ENCODE measurements around the gene ALPP. TPM values are rescaled to one million over a fixed set of nuclear protein-coding genes. Genes with fewer than 3 reads are reported as not detected.

The ALPP gene
- total RNA-seq, 1 experiment from 2014 or later = 0.20 TPM

DNA sequence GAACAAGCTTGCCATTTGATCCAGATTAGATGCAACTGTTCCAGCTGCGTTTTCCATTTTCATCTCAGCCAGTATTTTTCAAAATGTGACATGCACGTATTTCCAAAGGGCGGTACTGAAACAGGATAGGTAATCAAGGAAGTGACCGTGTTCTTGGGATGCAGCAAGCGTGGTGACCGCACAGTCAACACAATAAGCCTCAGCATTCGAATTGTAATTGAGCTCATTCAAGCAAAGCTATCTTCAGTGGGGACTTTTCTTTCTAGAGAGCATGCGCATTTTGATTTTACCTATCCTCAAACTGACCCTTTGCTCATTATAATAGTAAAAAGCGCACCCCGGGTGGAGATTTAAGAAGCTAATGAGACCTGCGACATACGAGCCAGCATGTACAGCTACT lies 3.4 kb upstream of the ALPP start (continued):
- TF ChIP-seq ELF4 (CRISPR knock-in tag; IDR thresholded peaks at IDR 0.05; ENCODE audit: low read depth) (no peak), NR3C1 (CRISPR knock-in tag; conservative IDR thresholded peaks at IDR 0.05; ENCODE audit: low read depth) (no peak), ATF1 (CRISPR knock-in tag; IDR thresholded peaks at IDR 0.05) (no peak), ZNF396 (CRISPR knock-in tag; IDR thresholded peaks at IDR 0.05; ENCODE audit: borderline replicate concordance) (no peak), ZNF423 (CRISPR knock-in tag; IDR thresholded peaks at IDR 0.05) (no peak)

GRCh38 chr2:232376260-232376659 lies 2.3 kb upstream of the ALPP start:
- ATAC-seq (no peak), DNase-seq (ENCODE audit: low spot score) (peak; percentile 1)
- TF ChIP-seq, protein P1, sequence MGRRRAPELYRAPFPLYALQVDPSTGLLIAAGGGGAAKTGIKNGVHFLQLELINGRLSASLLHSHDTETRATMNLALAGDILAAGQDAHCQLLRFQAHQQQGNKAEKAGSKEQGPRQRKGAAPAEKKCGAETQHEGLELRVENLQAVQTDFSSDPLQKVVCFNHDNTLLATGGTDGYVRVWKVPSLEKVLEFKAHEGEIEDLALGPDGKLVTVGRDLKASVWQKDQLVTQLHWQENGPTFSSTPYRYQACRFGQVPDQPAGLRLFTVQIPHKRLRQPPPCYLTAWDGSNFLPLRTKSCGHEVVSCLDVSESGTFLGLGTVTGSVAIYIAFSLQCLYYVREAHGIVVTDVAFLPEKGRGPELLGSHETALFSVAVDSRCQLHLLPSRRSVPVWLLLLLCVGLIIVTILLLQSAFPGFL (CRISPR knock-in tag; IDR thresholded peaks at IDR 0.05; ENCODE audit: borderline replicate concordance) = no peak
- no peak for TF ChIP-seq SMAD4 (CRISPR knock-in tag; IDR thresholded peaks at IDR 0.05)
- no peak for TF ChIP-seq FOXK1 (CRISPR knock-in tag; IDR thresholded peaks at IDR 0.05)
- TF ChIP-seq RELA (CRISPR knock-in tag; IDR thresholded peaks at IDR 0.05; ENCODE audit: borderline replicate concordance) = no peak
- TF ChIP-seq, protein P2, sequence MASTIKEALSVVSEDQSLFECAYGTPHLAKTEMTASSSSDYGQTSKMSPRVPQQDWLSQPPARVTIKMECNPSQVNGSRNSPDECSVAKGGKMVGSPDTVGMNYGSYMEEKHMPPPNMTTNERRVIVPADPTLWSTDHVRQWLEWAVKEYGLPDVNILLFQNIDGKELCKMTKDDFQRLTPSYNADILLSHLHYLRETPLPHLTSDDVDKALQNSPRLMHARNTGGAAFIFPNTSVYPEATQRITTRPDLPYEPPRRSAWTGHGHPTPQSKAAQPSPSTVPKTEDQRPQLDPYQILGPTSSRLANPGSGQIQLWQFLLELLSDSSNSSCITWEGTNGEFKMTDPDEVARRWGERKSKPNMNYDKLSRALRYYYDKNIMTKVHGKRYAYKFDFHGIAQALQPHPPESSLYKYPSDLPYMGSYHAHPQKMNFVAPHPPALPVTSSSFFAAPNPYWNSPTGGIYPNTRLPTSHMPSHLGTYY (CRISPR knock-in tag; IDR thresholded peaks at IDR 0.05) = no peak
- TF ChIP-seq, protein P3, sequence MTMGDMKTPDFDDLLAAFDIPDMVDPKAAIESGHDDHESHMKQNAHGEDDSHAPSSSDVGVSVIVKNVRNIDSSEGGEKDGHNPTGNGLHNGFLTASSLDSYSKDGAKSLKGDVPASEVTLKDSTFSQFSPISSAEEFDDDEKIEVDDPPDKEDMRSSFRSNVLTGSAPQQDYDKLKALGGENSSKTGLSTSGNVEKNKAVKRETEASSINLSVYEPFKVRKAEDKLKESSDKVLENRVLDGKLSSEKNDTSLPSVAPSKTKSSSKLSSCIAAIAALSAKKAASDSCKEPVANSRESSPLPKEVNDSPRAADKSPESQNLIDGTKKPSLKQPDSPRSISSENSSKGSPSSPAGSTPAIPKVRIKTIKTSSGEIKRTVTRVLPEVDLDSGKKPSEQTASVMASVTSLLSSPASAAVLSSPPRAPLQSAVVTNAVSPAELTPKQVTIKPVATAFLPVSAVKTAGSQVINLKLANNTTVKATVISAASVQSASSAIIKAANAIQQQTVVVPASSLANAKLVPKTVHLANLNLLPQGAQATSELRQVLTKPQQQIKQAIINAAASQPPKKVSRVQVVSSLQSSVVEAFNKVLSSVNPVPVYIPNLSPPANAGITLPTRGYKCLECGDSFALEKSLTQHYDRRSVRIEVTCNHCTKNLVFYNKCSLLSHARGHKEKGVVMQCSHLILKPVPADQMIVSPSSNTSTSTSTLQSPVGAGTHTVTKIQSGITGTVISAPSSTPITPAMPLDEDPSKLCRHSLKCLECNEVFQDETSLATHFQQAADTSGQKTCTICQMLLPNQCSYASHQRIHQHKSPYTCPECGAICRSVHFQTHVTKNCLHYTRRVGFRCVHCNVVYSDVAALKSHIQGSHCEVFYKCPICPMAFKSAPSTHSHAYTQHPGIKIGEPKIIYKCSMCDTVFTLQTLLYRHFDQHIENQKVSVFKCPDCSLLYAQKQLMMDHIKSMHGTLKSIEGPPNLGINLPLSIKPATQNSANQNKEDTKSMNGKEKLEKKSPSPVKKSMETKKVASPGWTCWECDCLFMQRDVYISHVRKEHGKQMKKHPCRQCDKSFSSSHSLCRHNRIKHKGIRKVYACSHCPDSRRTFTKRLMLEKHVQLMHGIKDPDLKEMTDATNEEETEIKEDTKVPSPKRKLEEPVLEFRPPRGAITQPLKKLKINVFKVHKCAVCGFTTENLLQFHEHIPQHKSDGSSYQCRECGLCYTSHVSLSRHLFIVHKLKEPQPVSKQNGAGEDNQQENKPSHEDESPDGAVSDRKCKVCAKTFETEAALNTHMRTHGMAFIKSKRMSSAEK (CRISPR knock-in tag; IDR thresholded peaks at IDR 0.05; ENCODE audit: borderline replicate concordance) = no peak
- no peak for TF ChIP-seq ZNF263 (CRISPR knock-in tag; IDR thresholded peaks at IDR 0.05; ENCODE audit: low read depth)
- TF ChIP-seq ZNF121 (CRISPR knock-in tag; IDR thresholded peaks at IDR 0.05) = no peak
- TF ChIP-seq NFYB (CRISPR knock-in tag; conservative IDR thresholded peaks at IDR 0.05; ENCODE audit: low read depth) = no peak
- POLR2A ChIA-PET = no interaction called here
- CTCF ChIA-PET = interaction anchor here (0.6 to 6.1 kb wide), 6 partner anchors 9 to 525 kb away, joined by 3 to 48 read pairs (median 4); no protein-coding TSS in a partner anchor
- Mint-ChIP-seq H3K4me1 (peaks cover 19% of the 10 kb centered on the region), H3K27ac (no peak overlapping the region), H3K36me3 (no peaks in the 10 kb centered on the region), H3K4me3 (no peak overlapping the region), H3K9me3 (no peaks in the 10 kb centered on the region), H3K27me3 (ENCODE audit: low read depth) (peaks cover 3% of the 10 kb centered on the region; the same call in 1 of the 2 replicates)

GRCh38 chr2:232376713-232377112 lies 1.8 kb upstream of the ALPP start:
- no peak overlapping the region for H3K4me3 Mint-ChIP-seq
- DNase-seq (ENCODE audit: low spot score) = peak; percentile 6
- peaks cover 3% of the 10 kb centered on the region; the same call in 1 of the 2 replicates for H3K27me3 Mint-ChIP-seq (ENCODE audit: low read depth)
- ATAC-seq = no peak
- no peaks in the 10 kb centered on the region for H3K9me3 Mint-ChIP-seq
- H3K27ac Mint-ChIP-seq = no peak overlapping the region
- ChIA-PET POLR2A (no interaction called here), CTCF (interaction anchor here (0.6 to 6.1 kb wide), 3 partner anchors 10 to 145 kb away, joined by 3 to 48 read pairs (median 3); no protein-coding TSS in a partner anchor)
- no peaks in the 10 kb centered on the region for H3K36me3 Mint-ChIP-seq
- H3K4me1 Mint-ChIP-seq = peaks cover 19% of the 10 kb centered on the region
- TF ChIP-seq EMX1 (CRISPR knock-in tag; IDR thresholded peaks at IDR 0.05) (no peak), AR (CRISPR knock-in tag; IDR thresholded peaks at IDR 0.05) (no peak), ESRRA (CRISPR knock-in tag; IDR thresholded peaks at IDR 0.05; ENCODE audit: borderline replicate concordance) (no peak)
- TF ChIP-seq, protein P4, sequence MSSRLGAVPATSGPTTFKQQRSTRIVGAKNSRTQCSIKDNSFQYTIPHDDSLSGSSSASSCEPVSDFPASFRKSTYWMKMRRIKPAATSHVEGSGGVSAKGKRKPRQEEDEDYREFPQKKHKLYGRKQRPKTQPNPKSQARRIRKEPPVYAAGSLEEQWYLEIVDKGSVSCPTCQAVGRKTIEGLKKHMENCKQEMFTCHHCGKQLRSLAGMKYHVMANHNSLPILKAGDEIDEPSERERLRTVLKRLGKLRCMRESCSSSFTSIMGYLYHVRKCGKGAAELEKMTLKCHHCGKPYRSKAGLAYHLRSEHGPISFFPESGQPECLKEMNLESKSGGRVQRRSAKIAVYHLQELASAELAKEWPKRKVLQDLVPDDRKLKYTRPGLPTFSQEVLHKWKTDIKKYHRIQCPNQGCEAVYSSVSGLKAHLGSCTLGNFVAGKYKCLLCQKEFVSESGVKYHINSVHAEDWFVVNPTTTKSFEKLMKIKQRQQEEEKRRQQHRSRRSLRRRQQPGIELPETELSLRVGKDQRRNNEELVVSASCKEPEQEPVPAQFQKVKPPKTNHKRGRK (CRISPR knock-in tag; IDR thresholded peaks at IDR 0.05; ENCODE audit: borderline replicate concordance) = no peak
- TF ChIP-seq, protein P5, sequence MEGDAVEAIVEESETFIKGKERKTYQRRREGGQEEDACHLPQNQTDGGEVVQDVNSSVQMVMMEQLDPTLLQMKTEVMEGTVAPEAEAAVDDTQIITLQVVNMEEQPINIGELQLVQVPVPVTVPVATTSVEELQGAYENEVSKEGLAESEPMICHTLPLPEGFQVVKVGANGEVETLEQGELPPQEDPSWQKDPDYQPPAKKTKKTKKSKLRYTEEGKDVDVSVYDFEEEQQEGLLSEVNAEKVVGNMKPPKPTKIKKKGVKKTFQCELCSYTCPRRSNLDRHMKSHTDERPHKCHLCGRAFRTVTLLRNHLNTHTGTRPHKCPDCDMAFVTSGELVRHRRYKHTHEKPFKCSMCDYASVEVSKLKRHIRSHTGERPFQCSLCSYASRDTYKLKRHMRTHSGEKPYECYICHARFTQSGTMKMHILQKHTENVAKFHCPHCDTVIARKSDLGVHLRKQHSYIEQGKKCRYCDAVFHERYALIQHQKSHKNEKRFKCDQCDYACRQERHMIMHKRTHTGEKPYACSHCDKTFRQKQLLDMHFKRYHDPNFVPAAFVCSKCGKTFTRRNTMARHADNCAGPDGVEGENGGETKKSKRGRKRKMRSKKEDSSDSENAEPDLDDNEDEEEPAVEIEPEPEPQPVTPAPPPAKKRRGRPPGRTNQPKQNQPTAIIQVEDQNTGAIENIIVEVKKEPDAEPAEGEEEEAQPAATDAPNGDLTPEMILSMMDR (IDR thresholded peaks at IDR 0.05) = no peak
- TF ChIP-seq, protein P6, sequence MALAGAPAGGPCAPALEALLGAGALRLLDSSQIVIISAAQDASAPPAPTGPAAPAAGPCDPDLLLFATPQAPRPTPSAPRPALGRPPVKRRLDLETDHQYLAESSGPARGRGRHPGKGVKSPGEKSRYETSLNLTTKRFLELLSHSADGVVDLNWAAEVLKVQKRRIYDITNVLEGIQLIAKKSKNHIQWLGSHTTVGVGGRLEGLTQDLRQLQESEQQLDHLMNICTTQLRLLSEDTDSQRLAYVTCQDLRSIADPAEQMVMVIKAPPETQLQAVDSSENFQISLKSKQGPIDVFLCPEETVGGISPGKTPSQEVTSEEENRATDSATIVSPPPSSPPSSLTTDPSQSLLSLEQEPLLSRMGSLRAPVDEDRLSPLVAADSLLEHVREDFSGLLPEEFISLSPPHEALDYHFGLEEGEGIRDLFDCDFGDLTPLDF (CRISPR knock-in tag; IDR thresholded peaks at IDR 0.05) = no peak
